ENCODE data around the gene OR51F1. TPM values are rescaled to one million over a fixed set of nuclear protein-coding genes. Genes with fewer than 3 reads are reported as not detected.
"Not testable (repeated sequence)": the region's sequence is repeated elsewhere in the genome, so short reads cannot be mapped to it uniquely, and the experiment has no call there.

OR51F1 gene
- total RNA-seq = not detected

- Mint-ChIP-seq H3K36me3 (no peaks in the 10 kb centered on the region), H3K27ac (no peak within 1 kb of the TSS), H3K9me3 (no peaks in the 10 kb centered on the region), H3K27me3 (no peaks in the 10 kb centered on the region), H3K4me1 (no peaks in the 10 kb centered on the region), H3K4me3 (no peak within 1 kb of the TSS)
- POLR2A ChIA-PET = no interaction called here
- DNase-seq = no peak
- no peak for ATAC-seq (ENCODE audit: low read depth)
Observed at GRCh38 chr11:4769838-4770237, at the start of gene OR51F1. OR51F1 (minus strand) TSS chr11:4769938; CDS start chr11:4769938, 0 bp downstream.

DNA sequence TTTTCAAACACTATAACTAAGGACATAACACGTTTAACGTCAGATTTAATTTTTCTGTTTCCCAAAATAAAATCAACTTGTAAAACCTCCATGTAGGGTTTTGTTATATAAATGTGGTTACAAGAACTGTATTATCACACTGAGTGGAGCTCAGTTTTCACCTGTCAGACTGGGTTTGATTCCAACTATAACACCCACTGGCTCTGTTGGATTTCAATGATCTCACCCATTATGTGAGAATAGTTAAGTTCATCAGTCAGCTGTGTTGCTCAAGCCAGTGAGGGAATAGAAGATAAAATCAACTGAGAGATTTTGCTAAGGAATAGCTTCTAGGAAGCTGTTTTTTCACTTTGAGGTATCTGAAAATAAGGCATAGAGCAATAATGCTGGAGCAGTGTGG is 39.5 kb upstream of the OR51F1 start:
- POLR2A ChIA-PET = no interaction called here
- DNase-seq = no peak

GRCh38 chr11:4808476-4808875 is 38.7 kb upstream of the OR51F1 start:
- Mint-ChIP-seq H3K4me1 (no peaks in the 10 kb centered on the region), H3K9me3 (no peaks in the 10 kb centered on the region), H3K36me3 (no peaks in the 10 kb centered on the region), H3K27ac (no peak overlapping the region), H3K27me3 (no peaks in the 10 kb centered on the region), H3K4me3 (no peak overlapping the region)
- POLR2A ChIA-PET = no interaction called here
- DNase-seq = no peak
- ATAC-seq (ENCODE audit: low read depth) = no peak

More for the DNA sequence above, 39.5 kb upstream of the OR51F1 start:
- Mint-ChIP-seq H3K27ac (no peak overlapping the region), H3K4me1 (no peaks in the 10 kb centered on the region), H3K4me3 (no peak overlapping the region), H3K27me3 (no peaks in the 10 kb centered on the region), H3K36me3 (no peaks in the 10 kb centered on the region), H3K9me3 (no peaks in the 10 kb centered on the region)
- no peak for ATAC-seq (ENCODE audit: low read depth)

DNA sequence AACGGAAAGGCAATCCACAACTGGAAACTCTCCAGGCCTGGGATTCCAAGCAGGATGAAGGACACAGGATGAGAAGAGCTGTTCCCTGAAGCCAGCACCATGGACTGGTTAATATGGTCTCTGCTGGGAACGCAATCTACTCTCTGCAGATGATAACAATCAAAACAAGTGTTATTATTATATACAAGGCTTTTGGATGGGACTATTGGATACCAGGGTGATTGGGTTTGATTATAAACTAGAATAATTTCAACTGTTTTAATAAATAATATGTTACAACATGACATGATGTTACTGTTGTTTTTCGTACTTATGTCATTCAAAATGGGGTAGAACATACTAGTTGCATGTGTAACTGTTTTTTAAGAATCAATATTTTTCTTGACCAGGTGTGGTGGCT is 34.5 kb upstream of the OR51F1 start, which contains the start of gene OR52R1:
Gene OR52R1, minus strand, starts transcription at position 101 of the 400 bp plus-strand sequence. Its CDS starts 0 bp downstream, at position 101.
- no peak within 1 kb of the TSS for H3K4me3 Mint-ChIP-seq
- no peaks in the 10 kb centered on the region for H3K9me3 Mint-ChIP-seq
- ATAC-seq (ENCODE audit: low read depth) (no peak), DNase-seq (no peak)
- H3K36me3 Mint-ChIP-seq = no peaks in the 10 kb centered on the region
- H3K4me1 Mint-ChIP-seq = no peaks in the 10 kb centered on the region
- POLR2A ChIA-PET = no interaction called here
- H3K27ac Mint-ChIP-seq = no peak within 1 kb of the TSS
- H3K27me3 Mint-ChIP-seq = no peaks in the 10 kb centered on the region

DNA sequence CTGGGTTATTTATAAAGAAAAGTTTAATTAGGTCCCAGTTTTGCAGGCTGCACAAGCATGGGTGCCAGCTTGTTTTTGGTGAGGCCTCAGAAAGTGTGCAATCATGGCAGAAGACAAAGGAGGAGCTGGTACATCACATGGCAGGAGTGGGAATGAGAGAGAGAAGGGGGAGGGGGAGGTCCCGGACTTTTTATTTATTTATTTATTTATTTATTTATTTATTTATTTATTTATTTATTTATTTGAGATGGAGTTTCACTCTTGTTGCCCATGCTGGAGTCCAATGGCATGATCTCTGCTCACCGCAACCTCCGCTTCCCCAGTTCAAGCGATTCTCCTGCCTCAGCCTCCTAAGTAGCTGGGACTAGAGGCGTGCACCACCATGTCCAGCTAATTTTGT is 31.6 kb upstream of the OR51F1 start:
- POLR2A ChIA-PET, DNase-seq, H3K9me3 Mint-ChIP-seq: not testable (repeated sequence)

GRCh38 chr11:4798427-4799183 is 28.9 kb upstream of the OR51F1 start:
- Mint-ChIP-seq H3K4me1 (no peaks in the 10 kb centered on the region), H3K27ac (no peak overlapping the region), H3K9me3 (no peaks in the 10 kb centered on the region), H3K27me3 (no peaks in the 10 kb centered on the region), H3K36me3 (no peaks in the 10 kb centered on the region), H3K4me3 (no peak overlapping the region)
- POLR2A ChIA-PET = no interaction called here
- no peak for ATAC-seq (ENCODE audit: low read depth)
- DNase-seq = no peak

More for the DNA sequence above, 31.6 kb upstream of the OR51F1 start:
- H3K27ac Mint-ChIP-seq; H3K27me3 Mint-ChIP-seq; H3K36me3 Mint-ChIP-seq; ATAC-seq (ENCODE audit: low read depth); H3K4me1 Mint-ChIP-seq; H3K4me3 Mint-ChIP-seq: not testable (repeated sequence)

GRCh38 chr11:4797206-4797605 is 27.5 kb upstream of the OR51F1 start:
- POLR2A ChIA-PET = no interaction called here
- H3K27ac Mint-ChIP-seq = no peak overlapping the region
- H3K36me3 Mint-ChIP-seq = no peaks in the 10 kb centered on the region
- H3K9me3 Mint-ChIP-seq = no peaks in the 10 kb centered on the region
- no peaks in the 10 kb centered on the region for H3K4me1 Mint-ChIP-seq
- no peaks in the 10 kb centered on the region for H3K27me3 Mint-ChIP-seq
- DNase-seq = no peak
- H3K4me3 Mint-ChIP-seq = no peak overlapping the region
- ATAC-seq (ENCODE audit: low read depth) = no peak

DNA sequence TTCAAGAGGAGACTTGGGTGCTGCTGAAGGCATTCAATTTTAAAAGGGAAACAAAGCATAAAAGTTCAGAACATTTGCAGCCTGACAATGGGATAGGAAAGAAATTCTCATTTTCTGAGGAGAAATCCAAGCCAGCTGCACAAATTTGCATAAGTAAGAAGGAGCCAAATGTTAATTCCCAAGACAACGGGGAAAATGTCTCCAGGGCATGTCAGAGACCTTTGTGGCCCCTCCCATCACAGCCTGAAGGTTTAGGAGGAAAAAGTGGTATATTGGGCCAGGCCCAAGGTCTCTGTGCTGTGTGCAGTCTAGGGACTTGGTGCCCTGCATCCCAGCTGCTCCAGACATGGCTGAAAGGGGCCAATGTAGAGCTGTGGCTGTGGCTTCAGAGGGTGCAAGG is 12.7 kb upstream of the OR51F1 start:
- no peak overlapping the region for H3K4me3 Mint-ChIP-seq
- no peaks in the 10 kb centered on the region for H3K9me3 Mint-ChIP-seq
- no peaks in the 10 kb centered on the region for H3K36me3 Mint-ChIP-seq
- no peaks in the 10 kb centered on the region for H3K27me3 Mint-ChIP-seq
- H3K27ac Mint-ChIP-seq = no peak overlapping the region
- POLR2A ChIA-PET = no interaction called here
- DNase-seq (no peak), ATAC-seq (ENCODE audit: low read depth) (no peak)
- no peaks in the 10 kb centered on the region for H3K4me1 Mint-ChIP-seq

- no peaks in the 10 kb centered on the region for H3K4me1 Mint-ChIP-seq
- no peaks in the 10 kb centered on the region for H3K27me3 Mint-ChIP-seq
- POLR2A ChIA-PET = interaction anchor here (0.6 kb wide), 1 partner anchor 648 kb away, joined by 4 read pairs; no protein-coding TSS in a partner anchor
- no peak for DNase-seq
- H3K9me3 Mint-ChIP-seq = no peaks in the 10 kb centered on the region
- H3K27ac Mint-ChIP-seq = no peak overlapping the region
- no peaks in the 10 kb centered on the region for H3K36me3 Mint-ChIP-seq
- H3K4me3 Mint-ChIP-seq = no peak overlapping the region
- no peak for ATAC-seq (ENCODE audit: low read depth)
Observed at GRCh38 chr11:4768094-4768493, 1.6 kb downstream of the OR51F1 start.

GRCh38 chr11:4766420-4767043 is 3.2 kb downstream of the OR51F1 start:
- Mint-ChIP-seq H3K27ac (no peak overlapping the region), H3K36me3 (no peaks in the 10 kb centered on the region), H3K4me3 (no peak overlapping the region), H3K9me3 (no peaks in the 10 kb centered on the region), H3K4me1 (no peaks in the 10 kb centered on the region), H3K27me3 (no peaks in the 10 kb centered on the region)
- ATAC-seq (ENCODE audit: low read depth) (no peak), DNase-seq (no peak)
- POLR2A ChIA-PET = no interaction called here

DNA sequence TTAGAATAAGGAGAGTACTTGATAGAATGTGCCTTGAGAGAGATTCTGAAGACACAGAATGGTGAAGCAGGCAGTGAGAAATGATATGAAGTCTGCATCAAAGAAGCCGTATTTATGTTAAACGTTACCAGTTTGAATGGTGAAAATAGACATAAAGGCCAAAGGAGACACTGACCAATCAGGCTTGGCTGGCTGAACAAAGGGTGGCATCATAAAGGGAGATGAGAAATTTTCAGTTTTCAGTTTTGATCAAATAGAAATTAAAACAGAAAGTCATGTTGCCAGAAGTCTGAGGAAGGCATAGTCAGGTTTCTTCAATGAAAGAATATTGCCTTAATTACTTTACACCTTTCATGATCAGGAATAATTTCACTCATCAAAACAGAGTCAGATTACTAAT is 6.6 kb downstream of the OR51F1 start:
- Mint-ChIP-seq H3K4me1 (no peaks in the 10 kb centered on the region), H3K27ac (no peak overlapping the region), H3K9me3 (no peaks in the 10 kb centered on the region), H3K27me3 (peaks cover 2% of the 10 kb centered on the region), H3K36me3 (no peaks in the 10 kb centered on the region), H3K4me3 (no peak overlapping the region)
- POLR2A ChIA-PET = no interaction called here
- ATAC-seq (ENCODE audit: low read depth) = no peak
- DNase-seq = no peak

DNA sequence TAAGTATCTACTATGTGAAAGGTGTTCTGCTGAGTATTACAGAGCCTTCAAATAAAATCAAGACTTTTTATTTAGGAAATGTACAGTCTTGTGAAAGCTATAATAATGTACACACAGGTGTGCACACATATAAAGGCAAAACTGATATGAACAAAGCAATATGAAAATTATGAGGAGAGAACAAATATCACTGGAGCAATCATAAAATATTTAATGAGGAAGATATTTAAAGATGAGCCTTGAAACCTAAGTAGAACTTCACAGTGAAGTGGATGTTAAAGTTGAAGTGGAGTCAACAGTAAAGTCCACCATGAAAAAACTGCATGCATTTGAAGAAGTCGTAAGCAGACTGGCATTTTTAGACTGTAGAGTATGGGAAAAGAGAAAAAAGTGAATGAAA is 18.5 kb downstream of the OR51F1 start:
- ATAC-seq (ENCODE audit: low read depth) (no peak), DNase-seq (no peak)
- Mint-ChIP-seq H3K4me3 (no peak overlapping the region), H3K4me1 (no peaks in the 10 kb centered on the region), H3K9me3 (no peaks in the 10 kb centered on the region), H3K27me3 (peaks cover 4% of the 10 kb centered on the region), H3K36me3 (no peaks in the 10 kb centered on the region), H3K27ac (no peak overlapping the region)
- POLR2A ChIA-PET = no interaction called here

DNA sequence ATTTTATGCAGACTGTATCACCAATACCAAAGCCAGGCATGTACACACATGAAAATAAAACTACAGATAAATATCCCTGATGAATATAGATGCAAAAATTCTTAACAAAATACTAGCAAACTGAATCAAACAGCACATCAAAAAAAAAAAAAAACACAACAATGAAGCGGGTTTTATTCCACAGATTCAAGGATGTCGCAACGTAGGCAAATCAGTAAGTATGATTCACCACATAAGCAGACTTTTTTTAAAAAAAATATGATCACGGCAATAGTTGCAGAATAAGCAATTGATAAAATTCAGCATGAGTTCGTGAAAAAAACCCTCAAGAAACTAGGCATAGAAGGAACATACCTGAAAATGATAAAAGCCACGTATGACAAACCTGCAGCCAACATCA is 21.3 kb downstream of the OR51F1 start:
- ATAC-seq (ENCODE audit: low read depth) (no peak), DNase-seq (no peak)
- POLR2A ChIA-PET = no interaction called here
- Mint-ChIP-seq H3K4me1 (no peaks in the 10 kb centered on the region), H3K27ac (no peak overlapping the region), H3K27me3 (peaks cover 4% of the 10 kb centered on the region), H3K4me3 (no peak overlapping the region), H3K9me3 (no peaks in the 10 kb centered on the region), H3K36me3 (no peaks in the 10 kb centered on the region)

DNA sequence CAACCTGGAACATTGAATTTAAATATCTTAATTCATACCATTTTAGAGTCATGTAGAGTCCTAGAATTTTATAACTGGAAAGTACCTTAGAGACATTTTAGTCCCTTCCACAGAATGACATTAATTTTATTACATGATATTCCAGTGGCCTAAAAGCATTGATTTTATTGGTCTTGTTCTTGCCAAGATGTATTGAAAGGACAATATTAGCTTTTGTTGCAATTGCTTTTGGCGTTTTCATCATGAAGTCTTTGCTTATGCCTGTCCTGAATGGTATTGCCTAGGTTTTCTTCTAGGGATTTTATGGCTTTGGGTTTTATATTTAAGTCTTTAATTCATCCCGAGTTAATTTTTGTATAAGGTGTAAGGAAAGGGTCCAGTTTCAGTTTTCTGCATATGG is 29.0 kb downstream of the OR51F1 start:
- no peak overlapping the region for H3K27ac Mint-ChIP-seq
- no peak overlapping the region for H3K4me3 Mint-ChIP-seq
- POLR2A ChIA-PET = no interaction called here
- no peaks in the 10 kb centered on the region for H3K4me1 Mint-ChIP-seq
- DNase-seq = no peak
- no peaks in the 10 kb centered on the region for H3K36me3 Mint-ChIP-seq
- H3K27me3 Mint-ChIP-seq = no peaks in the 10 kb centered on the region
- no peaks in the 10 kb centered on the region for H3K9me3 Mint-ChIP-seq
- no peak for ATAC-seq (ENCODE audit: low read depth)

Data from activated naive CD8-positive, alpha-beta T cell treated with anti-CD3 and anti-CD28 coated beads, Interleukin-2, amount 10 ng/mL, durations not matched to agents 7 days and 5 days (primary cell).